Endothelial cell of umbilical vein (primary cell): Measurements from ENCODE around the gene MYRIP. TPM values are rescaled to one million over a fixed set of nuclear protein-coding genes. Genes with fewer than 3 reads are reported as not detected.

Experiments
- BruUV-seq: library from RNA; stranded (reverse); fragments of 400-500 nt; replicated peaks from 2 replicates; lab custom pipeline; 2021; lab: Mats Ljungman, UMichigan
- CTCF ChIA-PET: fragments of 300-600, 350-600 bp; sonication (Branson Sonifier 250); formaldehyde crosslinking; loops from one replicate; lab custom pipeline; 2021; ENCODE audit warnings: antibody characterized with exemption, inconsistent platforms; lab: Charles Lee
- POLR2A ChIA-PET: fragments of 300-600, 350-600 bp; sonication (Branson Sonifier 250); formaldehyde crosslinking; loops from one replicate; lab custom pipeline; 2021; ENCODE audit warnings: antibody characterized with exemption, inconsistent platforms; lab: Charles Lee
- DNase-seq: peaks from one replicate; pipeline ENCODE4 v3.0.0-alpha.2; 2011; ENCODE audit warnings: low read depth, low spot score
- FAIRE-seq: peaks from 2 replicates; lab custom pipeline; 2011; peaks lifted over from hg19 to GRCh38; lab: Jason Lieb, UNC
- H2AFZ ChIP-seq: 2 replicates; pipeline ENCODE4 v1.6.0; 2012; ENCODE audit warnings: low read depth, low read length, control low read depth, inconsistent platforms
- H3K27ac ChIP-seq: 2 replicates; pipeline ENCODE4 v1.5.1; 2011; ENCODE audit warnings: low read depth, mild to moderate bottlenecking, control low read depth, low read length, moderate library complexity; ENCODE audit not compliant: insufficient read depth
- H3K27me3 ChIP-seq, 2 experiments: 2 replicates each; pipeline versions ENCODE4 v1.6.0 to v1.6.1; 2011; ENCODE audit warnings: low read length in 2 of 2, mixed read lengths in 1 of 2; ENCODE audit not compliant: control insufficient read depth in 2 of 2, insufficient read depth in 2 of 2
- H3K36me3 ChIP-seq, 2 experiments: 2 replicates in 1 of 2; 3 replicates in 1 of 2; pipeline ENCODE4 v1.5.1; 2011; ENCODE audit warnings: low read length in 2 of 2, mild to moderate bottlenecking in 1 of 2, moderate library complexity in 1 of 2; ENCODE audit not compliant: control insufficient read depth in 2 of 2, insufficient read depth in 2 of 2; ENCODE audit errors: extremely low read depth in 1 of 2
- H3K4me1 ChIP-seq: 3 replicates; pipeline ENCODE4 v1.5.1; 2011; ENCODE audit warnings: mild to moderate bottlenecking, low read length; ENCODE audit not compliant: control insufficient read depth, insufficient read depth; ENCODE audit errors: extremely low read depth
- H3K4me2 ChIP-seq: 2 replicates; pipeline ENCODE4 v1.6.1; 2011; ENCODE audit warnings: low read length, control low read depth, mixed read lengths; ENCODE audit not compliant: insufficient read depth
- H3K4me3 ChIP-seq, 3 experiments: fragments of 200-600 bp in 1 of 3; sonication (generic), shearing (Covaris generic) in 1 of 3; replicated peaks in 1 of 3; 2 replicates each; pipeline ENCODE4 v1.5.1; 2011 to 2016; ENCODE audit warnings: control low read depth in 3 of 3, low read length in 3 of 3, mild to moderate bottlenecking in 2 of 3, inconsistent platforms in 1 of 3, low read depth in 1 of 3, moderate library complexity in 1 of 3; ENCODE audit not compliant: insufficient read depth in 1 of 3
- H3K79me2 ChIP-seq: 2 replicates; pipeline ENCODE4 v1.6.0; 2012; ENCODE audit warnings: low read length, inconsistent platforms; ENCODE audit not compliant: control insufficient read depth, insufficient read depth
- H3K9ac ChIP-seq: replicated peaks from 2 replicates; pipeline ENCODE3; 2011; ENCODE audit warnings: low read length, control low read depth; ENCODE audit not compliant: insufficient read depth; ENCODE audit errors: extremely low read depth
- H3K9me1 ChIP-seq: replicated peaks from 3 replicates; pipeline ENCODE4 v1.6.0; 2011; ENCODE audit warnings: mild to moderate bottlenecking, low read length; ENCODE audit not compliant: control insufficient read depth, insufficient read depth; ENCODE audit errors: extremely low read depth
- H3K9me3 ChIP-seq: replicated peaks from 2 replicates; pipeline ENCODE4 v1.5.1; 2012; ENCODE audit warnings: low read length, inconsistent platforms; ENCODE audit not compliant: control insufficient read depth, insufficient read depth
- H4K20me1 ChIP-seq: replicated peaks from 2 replicates; pipeline ENCODE3; 2011; ENCODE audit warnings: mild to moderate bottlenecking, low read length; ENCODE audit not compliant: control insufficient read depth, insufficient read depth; ENCODE audit errors: extremely low read depth
- CTCF ChIP-seq, 2 donors: IDR thresholded peaks; 1 replicate in 1 of 2; 2 replicates in 1 of 2; pipeline ENCODE4 v1.5.1; 2011; ENCODE audit warnings: low read length in 2 of 2, mild to moderate bottlenecking in 2 of 2, moderate library complexity in 2 of 2, control low read depth in 1 of 2, inconsistent platforms in 1 of 2, low read depth in 1 of 2; ENCODE audit not compliant: insufficient read depth in 1 of 2; ENCODE audit errors: extremely low read depth in 1 of 2
- EZH2 ChIP-seq: IDR thresholded peaks from 2 replicates; pipeline ENCODE4 v1.6.1; 2012; ENCODE audit warnings: borderline replicate concordance, low read depth, mild to moderate bottlenecking, moderate library complexity, low read length, inconsistent platforms; ENCODE audit not compliant: severe bottlenecking
- JUN ChIP-seq: IDR thresholded peaks from 2 replicates; pipeline ENCODE4 v1.6.1; 2011; ENCODE audit warnings: borderline replicate concordance, low read depth; ENCODE audit not compliant: insufficient read length, insufficient read depth
- MYC ChIP-seq: IDR thresholded peaks from one replicate; pipeline ENCODE4 v1.6.1; 2011; ENCODE audit warnings: mild to moderate bottlenecking, low read depth, low read length
- dilution Hi-C: fragments of 300-500 bp; cut with MboI; formaldehyde crosslinking; loops from one replicate; pipeline ENCODE4 v1.15.0; 2019; ENCODE audit warnings: low sequenced_read_pairs; ENCODE audit not compliant: extremely low pct_ligation_motif_present
- intact Hi-C: fragments of 100-400 bp; cut with micrococcal nuclease; formaldehyde crosslinking; loops from one replicate; pipeline ENCODE4 v1.10.0; 2022
- polyA plus RNA-seq, 4 experiments: library from polyadenylated mRNA; depleted of rRNA in 3 of 4; stranded (reverse) in 3 of 4; unstranded in 1 of 4; fragments of >200 nt; gene quantifications; 2 replicates each; pipeline versions ENCODE4 v1.2.1 to v1.2.3, GENCODE V29; 2011 to 2012; ENCODE audit warnings: missing spikeins in 1 of 4
- total RNA-seq: library from RNA; stranded (reverse); gene quantifications from 2 replicates; pipeline ENCODE4 v1.2.3, GENCODE V29; 2021

MYRIP gene
- total and polyA plus RNA-seq, 2 donors (not counting 3 experiments of a cell fraction or from before 2014, with no cell fraction given), result 6.7 to 11.9 TPM

- H3K36me3 ChIP-seq, result no peaks in the 10 kb centered on the region
- H3K9me3 ChIP-seq, result no peaks in the 10 kb centered on the region
- H3K27ac ChIP-seq, result no peak overlapping the region
- dilution Hi-C loops, result no loop called here
- intact Hi-C loops, result no loop called here
- H2AFZ ChIP-seq, result no peak overlapping the region
- H3K79me2 ChIP-seq, result no peaks in the 10 kb centered on the region
- ChIA-PET CTCF (interaction anchor here (0.7 kb wide), 1 partner anchor 347 kb away, joined by 3 read pairs; no protein-coding TSS in a partner anchor), POLR2A (no interaction called here)
- no peak overlapping the region for H3K9ac ChIP-seq
- TF ChIP-seq EZH2 (no peak), JUN (no peak), MYC (no peak)
- BruUV-seq, result no TSS peak
- DNase-seq (no peak), FAIRE-seq (no peak)
- no peaks in the 10 kb centered on the region for H3K9me1 ChIP-seq
- no peak overlapping the region for H3K4me3 ChIP-seq
- H3K4me1 ChIP-seq, result no peaks in the 10 kb centered on the region
- no peaks in the 10 kb centered on the region for H4K20me1 ChIP-seq
- H3K4me2 ChIP-seq, result no peak overlapping the region
- H3K27me3 ChIP-seq, result no peaks in the 10 kb centered on the region
Observed at GRCh38 chr3:40012381-40012780, 203.0 kb downstream of the MYRIP start.

- Histone ChIP-seq H3K9me3 (no peaks in the 10 kb centered on the region), H3K4me3 (no peak overlapping the region), H4K20me1 (no peaks in the 10 kb centered on the region), H3K79me2 (no peaks in the 10 kb centered on the region), H3K36me3 (no peaks in the 10 kb centered on the region), H3K4me2 (no peak overlapping the region), H3K27me3 (no peaks in the 10 kb centered on the region), H2AFZ (no peak overlapping the region), H3K9ac (no peak overlapping the region), H3K27ac (no peak overlapping the region), H3K9me1 (no peaks in the 10 kb centered on the region), H3K4me1 (peaks cover 4% of the 10 kb centered on the region)
- dilution Hi-C loops (no loop called here), intact Hi-C loops (no loop called here)
- BruUV-seq, result no TSS peak
- CTCF ChIA-PET, result interaction anchor here (1.1 kb wide), 1 partner anchor 10 kb away, joined by 4 read pairs; no protein-coding TSS in a partner anchor
- TF ChIP-seq CTCF (IDR thresholded peaks at IDR 0.05; ENCODE audit: extremely low read depth in 1 of 2, insufficient read depth in 1 of 2, low read depth in 1 of 2, low read length in 2 of 2), result no peak
- POLR2A ChIA-PET, result no interaction called here
- FAIRE-seq (no peak), DNase-seq (no peak)
Observed at GRCh38 chr3:40016391-40016790, 207.0 kb downstream of the MYRIP start.
